Measurements from ENCODE around the gene LDLR. TPM values are rescaled to one million over a fixed set of nuclear protein-coding genes. Genes with fewer than 3 reads are reported as not detected.
"Not testable (repeated sequence)": the region's sequence is repeated elsewhere in the genome, so short reads cannot be mapped to it uniquely, and the experiment has no call there.

The LDLR gene
- total RNA-seq, 1 donor from 2014 or later = 104 TPM

GRCh38 chr19:11064831-11065303, 24.4 kb upstream of the LDLR start:
- TF ChIP-seq CTCF (IDR thresholded peaks at IDR 0.05; ENCODE audit: insufficient read depth, low read length, poor library complexity, severe bottlenecking) = no peak
- H3K27me3 ChIP-seq (ENCODE audit: control insufficient read depth, insufficient read depth, low read length) = no peaks in the 10 kb centered on the region
- peaks cover 3% of the 10 kb centered on the region for H3K36me3 ChIP-seq (ENCODE audit: control insufficient read depth, insufficient read depth, low read length)
- no peak for DNase-seq (ENCODE audit: low read depth)
- no peak overlapping the region for H3K4me3 ChIP-seq (ENCODE audit: low read depth, low read length)

GRCh38 chr19:11066326-11066725, 22.9 kb upstream of the LDLR start:
- Histone ChIP-seq H3K4me3 (ENCODE audit: low read depth, low read length) (no peak overlapping the region), H3K27me3 (ENCODE audit: control insufficient read depth, insufficient read depth, low read length) (no peaks in the 10 kb centered on the region), H3K36me3 (ENCODE audit: control insufficient read depth, insufficient read depth, low read length) (peaks cover 3% of the 10 kb centered on the region)
- DNase-seq (ENCODE audit: low read depth) = no peak
- no peak for TF ChIP-seq CTCF (IDR thresholded peaks at IDR 0.05; ENCODE audit: insufficient read depth, low read length, poor library complexity, severe bottlenecking)

GRCh38 chr19:11067356-11068113, 21.7 kb upstream of the LDLR start:
- Histone ChIP-seq H3K36me3 (ENCODE audit: control insufficient read depth, insufficient read depth, low read length) (peaks cover 3% of the 10 kb centered on the region), H3K27me3 (ENCODE audit: control insufficient read depth, insufficient read depth, low read length) (no peaks in the 10 kb centered on the region), H3K4me3 (ENCODE audit: low read depth, low read length) (no peak overlapping the region)
- no peak for DNase-seq (ENCODE audit: low read depth)
- TF ChIP-seq CTCF (IDR thresholded peaks at IDR 0.05; ENCODE audit: insufficient read depth, low read length, poor library complexity, severe bottlenecking) = no peak

- no peak for TF ChIP-seq CTCF (IDR thresholded peaks at IDR 0.05; ENCODE audit: insufficient read depth, low read length, poor library complexity, severe bottlenecking)
- no peak overlapping the region for H3K4me3 ChIP-seq (ENCODE audit: low read depth, low read length)
These were observed 19.7 kb upstream of the LDLR start for GRCh38 chr19:11069561-11069960.

GRCh38 chr19:11070123-11070522, 19.1 kb upstream of the LDLR start:
- Histone ChIP-seq H3K4me3 (ENCODE audit: low read depth, low read length) (no peak overlapping the region), H3K27me3 (ENCODE audit: control insufficient read depth, insufficient read depth, low read length) (no peaks in the 10 kb centered on the region), H3K36me3 (ENCODE audit: control insufficient read depth, insufficient read depth, low read length) (peaks cover 3% of the 10 kb centered on the region)
- no peak for TF ChIP-seq CTCF (IDR thresholded peaks at IDR 0.05; ENCODE audit: insufficient read depth, low read length, poor library complexity, severe bottlenecking)
- no peak for DNase-seq (ENCODE audit: low read depth)

More at GRCh38 chr19:11069561-11069960, 19.7 kb upstream of the LDLR start:
- Histone ChIP-seq H3K36me3 (ENCODE audit: control insufficient read depth, insufficient read depth, low read length) (peaks cover 3% of the 10 kb centered on the region), H3K27me3 (ENCODE audit: control insufficient read depth, insufficient read depth, low read length) (no peaks in the 10 kb centered on the region)
- DNase-seq (ENCODE audit: low read depth) = no peak

- Histone ChIP-seq H3K4me3 (ENCODE audit: low read depth, low read length) (no peak overlapping the region), H3K27me3 (ENCODE audit: control insufficient read depth, insufficient read depth, low read length) (no peaks in the 10 kb centered on the region), H3K36me3 (ENCODE audit: control insufficient read depth, insufficient read depth, low read length) (no peaks in the 10 kb centered on the region)
- TF ChIP-seq CTCF (IDR thresholded peaks at IDR 0.05; ENCODE audit: insufficient read depth, low read length, poor library complexity, severe bottlenecking) = no peak
- no peak for DNase-seq (ENCODE audit: low read depth)
These were observed 15.7 kb upstream of the LDLR start for GRCh38 chr19:11073568-11073967.

GRCh38 chr19:11076792-11077191, 12.5 kb upstream of the LDLR start:
- not testable (repeated sequence) for H3K27me3 ChIP-seq (ENCODE audit: control insufficient read depth, insufficient read depth, low read length); H3K36me3 ChIP-seq (ENCODE audit: control insufficient read depth, insufficient read depth, low read length); DNase-seq (ENCODE audit: low read depth); H3K4me3 ChIP-seq (ENCODE audit: low read depth, low read length)

Measured in kidney epithelial cell (primary cell).